Activated CD4-positive, alpha-beta T cell treated with anti-CD3 and anti-CD28 coated beads, Interleukin-2, amount 10 ng/mL, durations not matched to agents 24 days and 14 days (primary cell): ENCODE data around the gene EEIG1. TPM values are rescaled to one million over a fixed set of nuclear protein-coding genes. Genes with fewer than 3 reads are reported as not detected.

ENCODE experiments used
- DNase-seq: peaks from one replicate; pipeline ENCODE4 v3.0.0; 2022
- H3K27ac Mint-ChIP-seq: one replicate; pipeline ENCODE4 v1.8.0; 2022; ENCODE audit warnings: mild to moderate bottlenecking, mixed read lengths
- H3K27me3 Mint-ChIP-seq: one replicate; pipeline ENCODE4 v1.8.0; 2022; ENCODE audit warnings: mixed read lengths
- H3K36me3 Mint-ChIP-seq: one replicate; pipeline ENCODE4 v1.8.0; 2022; ENCODE audit warnings: low read depth, mild to moderate bottlenecking, mixed read lengths
- H3K4me1 Mint-ChIP-seq: one replicate; pipeline ENCODE4 v1.8.0; 2021; ENCODE audit warnings: mixed read lengths
- H3K4me3 Mint-ChIP-seq: one replicate; pipeline ENCODE4 v1.8.0; 2022; ENCODE audit warnings: mild to moderate bottlenecking, moderate library complexity, mixed read lengths
- H3K9me3 Mint-ChIP-seq: one replicate; pipeline ENCODE4 v1.8.0; 2021; ENCODE audit warnings: mixed read lengths
- intact Hi-C: fragments of 100-400 bp; cut with micrococcal nuclease; formaldehyde crosslinking; loops from one replicate; pipeline ENCODE4 v1.15.1; 2023
- total RNA-seq: library from RNA; stranded (reverse); gene quantifications from 2 replicates; pipeline ENCODE4 v1.2.3, GENCODE V29; 2022

EEIG1 gene
- total RNA-seq, 1 donor from 2014 or later, result 64.4 TPM

DNA sequence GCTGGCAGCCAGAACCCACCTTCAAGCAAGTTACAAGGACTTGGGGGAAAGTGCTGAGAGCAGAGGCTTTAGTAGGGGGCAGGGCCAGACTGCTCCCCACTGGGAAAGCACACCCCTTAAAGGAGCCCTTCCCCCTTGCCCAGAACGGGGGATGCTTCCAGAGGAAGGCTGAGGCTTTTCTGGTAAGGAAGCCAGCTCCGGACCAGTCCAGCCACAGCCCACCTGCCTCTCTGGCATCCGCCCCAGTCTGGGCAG, 38.9 kb downstream of the EEIG1 start:
- DNase-seq, result no peak
- intact Hi-C loops, result loop anchor here (2.0 kb wide), 2 partner anchors 29 to 175 kb away; no protein-coding TSS in a partner anchor
- peaks cover 2% of the 10 kb centered on the region for H3K27me3 Mint-ChIP-seq
- no peak overlapping the region for H3K4me3 Mint-ChIP-seq
- H3K4me1 Mint-ChIP-seq, result peaks cover 27% of the 10 kb centered on the region
- H3K9me3 Mint-ChIP-seq, result no peaks in the 10 kb centered on the region
- peaks cover 38% of the 10 kb centered on the region for H3K36me3 Mint-ChIP-seq
- H3K27ac Mint-ChIP-seq, result no peak overlapping the region

DNA sequence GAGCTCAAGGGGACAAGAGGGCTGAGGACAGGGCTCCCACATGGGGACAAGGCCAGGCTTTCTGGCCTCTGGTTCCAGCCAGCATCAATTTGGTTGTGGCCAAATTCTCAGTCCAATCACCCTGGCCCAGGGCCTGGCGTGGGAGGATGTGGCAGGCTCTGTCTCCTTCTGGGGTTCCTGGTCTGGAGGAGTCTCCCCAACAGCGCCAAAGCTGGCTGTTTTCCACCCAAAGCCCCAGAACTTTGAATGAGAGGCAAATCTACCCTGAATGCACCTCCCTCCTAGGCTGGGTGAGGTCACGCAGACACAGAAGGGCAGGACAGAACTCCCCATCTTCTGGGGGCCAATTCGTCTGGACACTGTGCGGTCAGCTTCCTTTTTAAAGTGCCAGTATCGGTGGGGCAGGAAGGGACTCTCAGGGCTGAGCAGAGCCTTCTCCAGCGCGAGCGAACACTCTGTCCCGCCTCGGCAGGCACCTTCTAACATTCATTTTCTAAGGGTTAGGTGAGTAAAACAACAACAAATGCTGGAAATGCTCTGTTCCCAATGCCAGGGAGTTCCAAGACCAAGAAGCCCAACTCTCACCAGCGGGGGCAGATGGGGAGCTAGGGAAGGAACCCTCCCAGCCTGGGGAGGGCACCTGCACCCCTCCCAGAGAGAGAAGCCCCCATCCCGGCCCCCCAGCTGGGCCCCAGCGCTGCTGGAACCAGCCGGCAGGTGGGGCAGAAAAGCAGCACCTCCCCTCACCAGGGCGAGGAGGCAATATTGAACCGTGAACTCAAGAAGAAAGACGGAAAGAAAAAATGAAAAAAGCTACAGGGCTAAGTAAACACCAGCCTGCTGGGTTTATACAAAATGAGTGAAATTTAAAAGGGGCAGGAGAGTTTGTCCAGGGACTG, 39.5 kb downstream of the EEIG1 start:
- intact Hi-C loops, result no loop called here
- Mint-ChIP-seq H3K27ac (peak overlapping the region; percentile 29), H3K36me3 (peaks cover 38% of the 10 kb centered on the region), H3K27me3 (peaks cover 2% of the 10 kb centered on the region), H3K4me3 (no peak overlapping the region), H3K4me1 (peaks cover 33% of the 10 kb centered on the region), H3K9me3 (no peaks in the 10 kb centered on the region)
- DNase-seq, result no peak

DNA sequence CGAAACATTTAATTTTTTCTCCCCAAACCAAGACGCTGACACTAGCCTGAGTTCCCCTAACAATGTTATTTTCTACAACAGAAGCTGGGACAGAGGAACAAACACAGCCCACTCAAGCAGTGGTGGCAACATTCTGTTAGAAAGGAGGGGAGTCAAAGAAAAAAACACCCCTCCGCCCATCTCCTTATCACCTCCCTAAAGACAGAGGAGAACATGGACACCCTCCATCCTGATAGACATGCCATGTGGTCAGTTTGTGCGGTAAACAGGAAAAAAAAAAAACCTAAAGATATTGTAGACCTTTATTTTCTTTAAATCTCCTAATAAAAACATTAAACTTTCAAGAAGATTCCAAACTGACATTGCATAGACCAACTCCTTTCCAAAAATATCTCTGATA, 40.2 kb downstream of the EEIG1 start:
- Mint-ChIP-seq H3K27me3 (peaks cover 2% of the 10 kb centered on the region), H3K27ac (no peak overlapping the region), H3K36me3 (peaks cover 46% of the 10 kb centered on the region), H3K9me3 (no peaks in the 10 kb centered on the region), H3K4me3 (no peak overlapping the region), H3K4me1 (peaks cover 40% of the 10 kb centered on the region)
- intact Hi-C loops, result no loop called here
- no peak for DNase-seq

DNA sequence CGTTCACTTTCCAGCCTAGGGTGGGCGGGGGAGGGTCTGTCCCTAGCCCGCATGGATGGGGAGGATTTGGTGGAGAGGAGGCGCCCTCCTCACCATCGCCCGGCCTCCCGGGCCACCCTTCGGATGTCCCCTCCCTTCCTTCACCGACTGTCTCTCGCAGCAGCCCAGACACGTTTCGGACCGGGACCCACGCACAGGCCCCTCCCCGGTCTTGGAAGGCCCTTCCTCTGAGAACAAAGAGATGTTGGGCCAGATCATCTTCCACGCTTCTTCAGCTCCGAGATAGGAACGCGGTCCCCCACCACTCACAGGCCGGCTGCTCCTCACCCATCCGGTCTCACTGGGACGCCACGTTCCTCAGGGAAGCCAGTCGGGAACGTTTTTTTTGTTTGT, 42.5 kb downstream of the EEIG1 start:
- H3K27me3 Mint-ChIP-seq, result peaks cover 2% of the 10 kb centered on the region
- peak overlapping the region; percentile 35 for H3K4me3 Mint-ChIP-seq
- H3K9me3 Mint-ChIP-seq, result no peaks in the 10 kb centered on the region
- peaks cover 40% of the 10 kb centered on the region for H3K36me3 Mint-ChIP-seq
- intact Hi-C loops, result no loop called here
- peak overlapping the region; percentile 49 for H3K27ac Mint-ChIP-seq
- H3K4me1 Mint-ChIP-seq, result peaks cover 41% of the 10 kb centered on the region
- peak; percentile 70 for DNase-seq

DNA sequence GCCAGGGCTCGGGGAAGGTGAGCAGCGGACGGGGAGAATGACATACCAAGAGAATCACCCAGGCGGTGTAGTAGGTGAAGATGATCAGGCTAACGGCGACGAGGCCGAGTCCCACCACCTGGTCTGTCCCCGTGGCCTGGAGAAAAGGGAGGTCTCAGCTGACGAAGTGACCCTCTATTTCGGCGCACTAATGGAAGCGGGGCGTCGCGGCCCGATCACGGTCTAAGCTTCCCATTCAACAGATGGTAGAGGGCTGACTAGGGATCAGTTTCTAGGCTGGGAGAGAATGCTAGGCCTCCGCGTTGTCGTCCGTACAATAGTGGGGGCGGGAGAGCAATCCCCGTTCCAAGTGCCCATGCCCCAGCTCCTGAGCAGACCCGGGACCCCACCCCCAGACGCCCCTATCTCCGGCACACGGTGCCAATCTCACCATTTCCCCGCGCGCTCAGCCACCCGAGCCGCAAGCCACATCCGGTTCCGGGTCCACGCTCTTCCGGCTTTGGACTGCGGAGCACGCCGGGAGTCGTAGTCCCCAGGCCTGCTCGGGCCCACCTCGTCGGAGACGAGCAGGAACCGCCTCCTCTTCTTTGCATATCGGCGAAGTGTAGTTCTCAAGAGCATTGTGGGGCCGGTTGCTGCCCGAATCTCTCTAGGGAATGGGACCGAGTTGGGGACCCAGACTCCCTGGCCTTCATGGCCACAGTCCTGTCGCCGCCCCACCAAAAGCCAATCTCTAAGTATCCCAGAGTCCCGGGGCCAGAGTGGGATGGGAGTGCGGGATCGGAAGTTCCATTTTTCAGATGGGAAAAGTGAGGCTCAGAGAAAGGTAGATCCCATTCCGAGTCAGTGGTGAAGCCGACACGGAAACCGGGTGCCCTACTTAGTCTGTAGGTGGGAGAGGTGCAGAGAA, 43.1 kb downstream of the EEIG1 start, which contains the start of gene DPM2:
Gene DPM2 (minus strand): TSS at position 467 of the 910 bp plus-strand sequence. CDS start 34 bp downstream, at position 433.
- peaks cover 40% of the 10 kb centered on the region for H3K36me3 Mint-ChIP-seq
- peaks cover 2% of the 10 kb centered on the region for H3K27me3 Mint-ChIP-seq
- no peaks in the 10 kb centered on the region for H3K9me3 Mint-ChIP-seq
- H3K4me3 Mint-ChIP-seq, result peak within 1 kb of the TSS; percentile 89
- peak within 1 kb of the TSS; percentile 85 for H3K27ac Mint-ChIP-seq
- DNase-seq, result peak; percentile 96
- intact Hi-C loops, result no loop called here
- H3K4me1 Mint-ChIP-seq, result peaks cover 42% of the 10 kb centered on the region

DNA sequence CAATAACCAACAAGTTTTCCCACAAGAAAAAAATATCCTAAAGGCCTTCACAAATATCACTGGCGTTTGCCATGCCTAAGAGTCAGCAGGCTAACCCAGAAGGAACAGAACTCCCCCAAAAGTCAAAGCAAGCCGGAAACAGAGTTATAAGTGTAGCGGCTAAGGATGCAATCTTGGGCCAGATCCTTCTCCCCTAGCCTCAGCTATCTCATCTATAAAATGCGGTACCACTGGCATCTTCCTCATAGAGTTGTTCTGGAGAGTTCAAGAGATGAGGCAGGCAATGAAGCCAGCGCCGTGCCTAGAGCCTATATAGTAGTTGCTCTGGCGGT, 43.8 kb downstream of the EEIG1 start:
- no peak for DNase-seq
- Mint-ChIP-seq H3K9me3 (no peaks in the 10 kb centered on the region), H3K36me3 (peaks cover 34% of the 10 kb centered on the region), H3K4me3 (peak overlapping the region; percentile 89), H3K27me3 (peaks cover 2% of the 10 kb centered on the region), H3K27ac (peak overlapping the region; percentile 85), H3K4me1 (peaks cover 42% of the 10 kb centered on the region)
- intact Hi-C loops, result no loop called here

DNA sequence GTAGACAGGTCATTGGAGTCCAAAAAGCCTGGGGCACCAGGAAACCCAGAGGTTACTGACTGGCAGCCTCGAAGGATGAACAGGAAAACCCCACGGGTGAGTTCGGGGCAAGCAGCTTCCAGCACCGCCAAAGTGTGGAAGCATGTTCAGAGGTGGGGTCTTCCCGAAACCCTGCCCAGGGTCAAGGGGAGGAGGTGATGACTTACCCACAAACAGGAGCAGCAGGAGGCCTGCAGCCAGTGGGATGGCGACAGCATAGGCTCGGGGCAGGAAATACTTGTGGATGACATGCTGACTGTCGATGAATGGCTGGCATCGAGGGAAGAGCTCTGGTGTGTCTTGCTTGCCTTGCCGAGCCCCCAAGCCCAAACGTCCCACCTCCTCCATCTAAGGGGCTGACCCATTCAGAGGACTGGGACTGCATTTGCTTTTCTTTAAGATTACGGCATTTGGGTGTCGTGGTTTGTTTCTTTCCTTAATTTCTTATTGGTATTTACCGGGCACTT, 44.4 kb downstream of the EEIG1 start:
- Mint-ChIP-seq H3K4me3 (peak overlapping the region; percentile 89), H3K36me3 (peaks cover 32% of the 10 kb centered on the region), H3K9me3 (no peaks in the 10 kb centered on the region), H3K27me3 (peaks cover 2% of the 10 kb centered on the region), H3K4me1 (peaks cover 45% of the 10 kb centered on the region), H3K27ac (peak overlapping the region; percentile 48)
- intact Hi-C loops, result no loop called here
- peak; percentile 68 for DNase-seq

DNA sequence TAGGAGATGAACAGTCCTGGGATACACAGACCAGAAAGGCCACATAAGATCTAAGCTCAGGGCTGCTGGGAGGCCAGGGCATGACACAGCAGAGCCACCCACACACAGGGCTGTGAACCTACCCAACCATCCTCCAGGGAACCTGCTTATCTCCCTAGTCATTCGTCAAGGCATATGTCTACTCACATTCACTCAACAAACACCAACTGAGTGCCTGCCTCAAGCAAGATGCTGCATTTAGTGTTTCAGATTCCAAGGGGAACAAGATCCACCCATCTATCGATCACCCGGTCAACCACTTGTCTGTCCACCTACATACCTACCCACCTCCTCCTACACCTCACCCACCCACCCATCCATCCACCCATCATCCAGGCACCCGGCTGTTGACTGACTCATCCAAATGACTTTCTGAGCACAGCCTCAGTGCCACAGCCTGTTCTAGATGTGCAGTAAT, 45.0 kb downstream of the EEIG1 start:
- Mint-ChIP-seq H3K4me3 (peak overlapping the region; percentile 89), H3K9me3 (no peaks in the 10 kb centered on the region), H3K27ac (peak overlapping the region; percentile 48), H3K4me1 (peaks cover 50% of the 10 kb centered on the region), H3K27me3 (peaks cover 2% of the 10 kb centered on the region), H3K36me3 (peaks cover 30% of the 10 kb centered on the region)
- intact Hi-C loops, result no loop called here
- DNase-seq, result peak; percentile 69

DNA sequence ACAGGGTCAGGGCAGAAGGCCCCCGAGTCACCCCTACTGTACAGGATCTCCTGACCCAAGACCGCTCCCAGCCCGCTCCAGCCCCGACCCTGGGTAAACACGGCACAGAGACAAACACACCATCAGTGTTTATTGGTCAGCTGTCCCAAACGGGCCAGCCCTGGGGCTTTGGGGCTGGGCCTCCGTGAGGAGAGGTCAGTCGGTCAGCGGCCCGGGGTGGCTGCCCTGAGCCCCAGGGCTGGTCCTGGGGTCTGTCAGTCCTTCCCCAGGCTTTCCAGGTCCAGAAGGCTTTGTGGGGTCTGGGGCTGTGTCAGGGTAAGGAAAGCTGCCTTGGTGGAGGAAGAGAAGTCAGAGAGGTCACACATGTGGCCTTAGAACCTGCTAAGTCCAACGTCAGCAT, 45.8 kb downstream of the EEIG1 start:
- H3K4me1 Mint-ChIP-seq, result peaks cover 49% of the 10 kb centered on the region
- no peaks in the 10 kb centered on the region for H3K9me3 Mint-ChIP-seq
- H3K4me3 Mint-ChIP-seq, result peak overlapping the region; percentile 64
- peaks cover 24% of the 10 kb centered on the region for H3K36me3 Mint-ChIP-seq
- peaks cover 2% of the 10 kb centered on the region for H3K27me3 Mint-ChIP-seq
- intact Hi-C loops, result no loop called here
- DNase-seq, result no peak
- H3K27ac Mint-ChIP-seq, result peak overlapping the region; percentile 17

DNA sequence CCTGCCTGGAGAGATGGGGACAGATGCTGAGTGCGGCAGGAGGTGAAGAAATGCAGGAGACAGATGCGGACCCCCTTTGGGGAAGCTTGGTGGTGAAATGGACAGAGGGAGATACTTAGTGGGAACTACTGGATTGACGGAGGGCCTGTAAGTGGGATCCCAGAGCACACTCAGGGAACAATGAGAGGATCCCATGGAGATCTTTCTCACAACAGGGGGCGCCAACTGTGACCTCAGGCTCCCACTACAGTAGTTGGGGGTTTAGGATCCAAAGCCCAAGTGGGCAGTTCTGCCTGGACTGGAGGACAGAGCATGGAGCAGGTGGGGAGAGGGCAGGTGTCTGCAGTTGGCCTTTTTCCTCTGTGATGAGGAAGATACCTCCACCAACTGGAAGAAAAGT, 46.5 kb downstream of the EEIG1 start:
- Mint-ChIP-seq H3K4me3 (peak overlapping the region; percentile 40), H3K27me3 (peaks cover 2% of the 10 kb centered on the region), H3K27ac (peak overlapping the region; percentile 28), H3K4me1 (peaks cover 51% of the 10 kb centered on the region), H3K36me3 (peaks cover 24% of the 10 kb centered on the region), H3K9me3 (no peaks in the 10 kb centered on the region)
- intact Hi-C loops, result no loop called here
- no peak for DNase-seq

DNA sequence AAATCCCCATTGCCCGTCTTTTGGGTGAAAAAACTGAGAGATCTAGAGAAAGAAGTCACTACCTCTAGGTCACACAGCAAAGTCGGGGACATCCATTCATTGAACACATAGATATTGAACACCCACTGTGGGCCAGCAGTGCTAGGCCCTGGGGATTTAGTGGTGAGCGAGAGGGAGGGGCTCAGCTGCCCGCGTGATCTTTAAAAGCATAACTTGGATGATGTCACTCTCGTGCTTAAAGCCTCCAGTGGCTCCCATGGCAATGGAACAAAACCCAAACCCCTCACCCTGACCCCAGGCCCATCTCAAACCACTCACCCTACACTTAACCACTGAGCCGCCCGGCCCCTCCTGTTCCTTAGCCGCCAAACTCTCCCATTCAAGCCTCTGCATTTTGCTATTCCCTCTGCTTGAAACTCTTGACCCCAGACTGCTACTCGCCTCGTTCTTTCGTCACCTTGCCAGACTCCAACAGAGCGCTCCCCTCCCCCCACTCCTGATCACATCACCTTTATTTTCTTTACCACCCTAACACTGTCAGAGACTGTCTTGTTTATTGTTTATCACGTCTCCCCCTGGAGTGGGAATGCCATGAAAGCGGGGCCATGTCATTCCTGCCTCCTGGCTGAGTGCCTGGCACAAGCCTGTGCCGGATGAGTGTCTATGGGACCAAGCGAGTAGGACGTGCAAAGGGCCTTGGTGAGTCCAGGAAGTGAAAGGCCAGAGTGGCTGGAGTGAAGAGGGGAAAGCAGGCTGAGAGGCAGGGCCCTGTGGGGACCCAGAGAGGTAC, 49.5 kb downstream of the EEIG1 start:
- intact Hi-C loops, result no loop called here
- no peaks in the 10 kb centered on the region for H3K9me3 Mint-ChIP-seq
- H3K4me3 Mint-ChIP-seq, result peak overlapping the region; percentile 82
- peak overlapping the region; percentile 70 for H3K27ac Mint-ChIP-seq
- H3K36me3 Mint-ChIP-seq, result peaks cover 19% of the 10 kb centered on the region
- DNase-seq, result peak; percentile 80
- H3K27me3 Mint-ChIP-seq, result peaks cover 5% of the 10 kb centered on the region
- H3K4me1 Mint-ChIP-seq, result peaks cover 36% of the 10 kb centered on the region
